Lung (tissue), 12 donors: ENCODE results near the gene TMEM19. TPM values are rescaled to one million over a fixed set of nuclear protein-coding genes. Genes with fewer than 3 reads are reported as not detected.

Experiments used
- ATAC-seq: fragments of 200-7000 bp; cut with Tn5 transposase; one replicate; pipeline ENCODE4 v1.9.1; 2020; ENCODE audit warnings: moderate number of reproducible peaks; ENCODE audit not compliant: insufficient read depth, low FRiP score
- DNase-seq, 3 donors: peaks; one replicate each; pipeline ENCODE4 v3.0.0-alpha.2; 2013 to 2017
- H3K27ac ChIP-seq, 2 donors: one replicate each; pipeline ENCODE4 v1.5.1; 2013; ENCODE audit warnings: mild to moderate bottlenecking in 2 of 2, moderate library complexity in 2 of 2, control low read depth in 1 of 2, inconsistent platforms in 1 of 2, low read depth in 1 of 2, low read length in 1 of 2
- H3K27me3 ChIP-seq, 3 donors: one replicate each; pipeline ENCODE4 v1.5.1; 2013; ENCODE audit warnings: low read length in 2 of 3; ENCODE audit not compliant: control insufficient read depth in 3 of 3, insufficient read depth in 3 of 3
- H3K36me3 ChIP-seq, 4 donors: one replicate each; pipeline ENCODE4 v1.5.1; 2013; ENCODE audit warnings: low read length in 4 of 4, mild to moderate bottlenecking in 1 of 4, moderate library complexity in 1 of 4; ENCODE audit not compliant: control insufficient read depth in 4 of 4, insufficient read depth in 4 of 4
- H3K4me1 ChIP-seq, 5 donors: one replicate each; pipeline ENCODE4 v1.5.1; 2013; ENCODE audit warnings: low read length in 5 of 5, mild to moderate bottlenecking in 2 of 5, moderate library complexity in 1 of 5; ENCODE audit not compliant: control insufficient read depth in 5 of 5, insufficient read depth in 5 of 5
- H3K4me3 ChIP-seq: one replicate; pipeline ENCODE4 v1.5.1; 2013; ENCODE audit warnings: mild to moderate bottlenecking, control low read depth, moderate library complexity
- H3K9ac ChIP-seq, 2 donors: one replicate each; pipeline ENCODE4 v1.5.1; 2013; ENCODE audit warnings: low read length in 2 of 2, control low read depth in 1 of 2; ENCODE audit not compliant: insufficient read depth in 1 of 2
- H3K9me3 ChIP-seq, 4 donors: one replicate each; pipeline ENCODE4 v1.5.1; 2013; ENCODE audit warnings: low read length in 3 of 4, mild to moderate bottlenecking in 1 of 4, moderate library complexity in 1 of 4; ENCODE audit not compliant: control insufficient read depth in 4 of 4, insufficient read depth in 3 of 4
- WGBS, 2 donors: extraction: QIAGEN DNeasy Blood & Tissue Kit; methylation state at CpG; one replicate each; pipeline ENCODE4 v1.1.7; 2013; 5-methylcytosine and 5-hydroxymethylcytosine counted together
- polyA plus RNA-seq, 2 donors: library from polyadenylated mRNA; stranded (reverse); fragments of 200-250 nt; gene quantifications; one replicate each; pipeline ENCODE4 v1.2.1, GENCODE V29; 2013
- total RNA-seq, 2 donors: library from RNA; depleted of rRNA in 1 of 2; stranded (reverse); fragments of >200 nt in 1 of 2; gene quantifications; one replicate each; pipeline ENCODE4 v1.2.1, GENCODE V29; 2014 to 2021
- TF ChIP-seq, protein P1 (sequence below): IDR thresholded peaks from 2 replicates; pipeline ENCODE4 v1.5.1; 2012; ENCODE audit warnings: mild to moderate bottlenecking; ENCODE audit errors: control extremely low read depth, extremely low read depth
- donor health status: control.
- donor health status: control.
- donor health status: Bipolar disorder and iron deficiency.
- donor health status: healthy.
- donor health status: DM: yes; HTN: yes; CAD: no.

The TMEM19 gene
- total and polyA plus RNA-seq, 4 donors = 8.9 to 25.2 (median 13.4) TPM

DNA sequence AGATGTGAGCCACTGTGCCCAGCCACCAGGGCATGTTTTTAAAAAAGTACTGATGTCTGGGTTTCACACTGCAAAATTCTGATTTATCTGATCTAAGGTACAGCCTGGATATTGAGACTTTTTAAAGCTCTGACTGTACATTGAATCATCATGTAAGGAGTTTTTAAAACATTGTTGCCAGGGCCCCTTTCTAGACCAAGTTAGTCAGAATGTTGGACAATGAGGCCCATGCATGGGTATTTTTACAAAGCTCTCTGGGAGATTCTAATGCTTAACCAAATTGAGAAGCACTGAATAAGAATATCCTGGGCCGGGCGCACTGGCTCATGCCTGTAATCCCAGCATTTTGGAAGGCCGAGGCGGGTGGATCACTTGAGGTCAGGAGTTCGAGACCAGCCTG lies 16.7 kb downstream of the TMEM19 start:
- Histone ChIP-seq H3K9me3 (no peaks in the 10 kb centered on the region), H3K27ac (no peak overlapping the region), H3K4me1 (no peaks in the 10 kb centered on the region), H3K9ac (no peak overlapping the region), H3K36me3 (peaks cover 7 to 23% (median 17%) of the 10 kb centered on the region in 4 donors), H3K27me3 (no peaks in the 10 kb centered on the region), H3K4me3 (no peak overlapping the region)
- ATAC-seq = no peak
- 97 to 100% methylated on average over 5 of the region's 5 CpGs for WGBS, 2 donors
- TF ChIP-seq, protein P1, sequence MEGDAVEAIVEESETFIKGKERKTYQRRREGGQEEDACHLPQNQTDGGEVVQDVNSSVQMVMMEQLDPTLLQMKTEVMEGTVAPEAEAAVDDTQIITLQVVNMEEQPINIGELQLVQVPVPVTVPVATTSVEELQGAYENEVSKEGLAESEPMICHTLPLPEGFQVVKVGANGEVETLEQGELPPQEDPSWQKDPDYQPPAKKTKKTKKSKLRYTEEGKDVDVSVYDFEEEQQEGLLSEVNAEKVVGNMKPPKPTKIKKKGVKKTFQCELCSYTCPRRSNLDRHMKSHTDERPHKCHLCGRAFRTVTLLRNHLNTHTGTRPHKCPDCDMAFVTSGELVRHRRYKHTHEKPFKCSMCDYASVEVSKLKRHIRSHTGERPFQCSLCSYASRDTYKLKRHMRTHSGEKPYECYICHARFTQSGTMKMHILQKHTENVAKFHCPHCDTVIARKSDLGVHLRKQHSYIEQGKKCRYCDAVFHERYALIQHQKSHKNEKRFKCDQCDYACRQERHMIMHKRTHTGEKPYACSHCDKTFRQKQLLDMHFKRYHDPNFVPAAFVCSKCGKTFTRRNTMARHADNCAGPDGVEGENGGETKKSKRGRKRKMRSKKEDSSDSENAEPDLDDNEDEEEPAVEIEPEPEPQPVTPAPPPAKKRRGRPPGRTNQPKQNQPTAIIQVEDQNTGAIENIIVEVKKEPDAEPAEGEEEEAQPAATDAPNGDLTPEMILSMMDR = no peak
- DNase-seq = no peak

DNA sequence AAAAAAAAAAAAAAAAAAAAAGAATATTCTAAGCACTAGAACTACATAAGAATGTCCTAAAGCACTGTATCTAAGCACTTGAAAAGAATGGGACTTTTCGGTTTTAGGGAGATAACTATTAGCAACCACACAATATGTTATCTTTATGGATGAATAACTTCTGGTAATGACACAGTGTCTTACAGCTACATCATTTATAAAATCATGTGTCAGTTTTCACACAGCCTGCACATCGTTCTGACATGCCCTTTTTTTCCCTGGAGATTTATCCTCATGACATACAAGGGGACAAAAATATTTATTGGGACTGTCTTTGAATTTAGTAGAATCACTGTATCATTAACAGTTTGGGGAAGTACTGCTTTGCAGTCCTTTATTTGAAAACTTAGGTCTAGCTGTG lies 17.3 kb downstream of the TMEM19 start:
- Histone ChIP-seq H3K4me1 (peaks cover 0 to 2% (median 0%) of the 10 kb centered on the region in 5 donors), H3K9me3 (no peaks in the 10 kb centered on the region), H3K36me3 (peaks cover 9 to 23% (median 13%) of the 10 kb centered on the region in 4 donors), H3K27me3 (no peaks in the 10 kb centered on the region), H3K9ac (no peak overlapping the region), H3K27ac (no peak overlapping the region), H3K4me3 (no peak overlapping the region)
- TF ChIP-seq, protein P1 = no peak
- 86 to 87% methylated on average over 2 of the region's 2 CpGs for WGBS, 2 donors
- DNase-seq = no peak
- ATAC-seq = no peak

DNA sequence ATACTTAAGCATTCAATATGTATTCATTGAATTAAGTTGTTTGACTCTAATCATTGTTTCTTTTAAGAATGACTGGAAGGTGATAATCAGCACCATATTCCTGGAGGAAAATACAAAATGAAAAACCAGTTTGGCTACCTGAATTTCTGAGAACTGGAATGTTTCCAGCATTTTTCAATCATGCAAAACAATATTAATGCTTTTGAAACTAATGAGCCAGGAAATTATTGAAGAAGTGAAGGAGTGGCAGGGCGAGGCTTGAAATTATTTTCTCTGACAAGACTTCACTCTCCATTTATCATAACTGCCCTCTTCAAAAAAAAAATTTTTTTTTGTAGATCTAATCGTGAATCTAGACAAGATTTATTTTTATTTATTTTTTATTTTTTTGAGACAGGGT lies 19.0 kb downstream of the TMEM19 start:
- Histone ChIP-seq H3K27ac (no peak overlapping the region), H3K36me3 (peaks cover 0 to 10% (median 5%) of the 10 kb centered on the region in 4 donors), H3K9ac (no peak overlapping the region), H3K4me1 (peaks cover 0 to 2% (median 0%) of the 10 kb centered on the region in 5 donors), H3K4me3 (no peak overlapping the region), H3K27me3 (no peaks in the 10 kb centered on the region), H3K9me3 (no peaks in the 10 kb centered on the region)
- TF ChIP-seq, protein P1 = no peak
- ATAC-seq (no peak), DNase-seq (no peak)
- 81 to 92% methylated on average over 2 of the region's 2 CpGs for WGBS, 2 donors

DNA sequence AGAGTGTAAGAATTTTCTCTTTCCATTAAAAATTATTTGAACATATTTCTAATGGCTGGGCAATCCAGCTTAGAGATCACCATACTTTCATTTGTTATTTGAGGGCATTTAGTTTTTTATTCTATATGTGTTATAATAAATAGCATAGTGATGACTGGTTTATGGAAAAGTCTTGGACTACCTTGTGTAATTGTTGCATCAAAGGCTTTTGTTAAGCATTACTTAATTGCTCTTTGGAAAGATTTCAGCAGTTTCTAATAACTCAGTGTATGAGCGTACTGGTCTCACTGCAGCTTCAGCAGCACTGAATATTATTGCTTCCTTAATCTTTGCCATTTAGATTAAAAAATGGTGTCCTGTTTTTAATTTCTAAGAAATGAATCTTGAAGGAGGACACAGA lies 22.8 kb downstream of the TMEM19 start:
- DNase-seq = no peak
- Histone ChIP-seq H3K36me3 (peaks cover 0 to 3% (median under 1%) of the 10 kb centered on the region in 4 donors), H3K27ac (no peak overlapping the region), H3K4me3 (no peak overlapping the region), H3K4me1 (peaks cover 0 to 2% (median 0%) of the 10 kb centered on the region in 5 donors), H3K9ac (no peak overlapping the region), H3K27me3 (no peaks in the 10 kb centered on the region), H3K9me3 (peaks cover 0 to 4% (median 0%) of the 10 kb centered on the region in 4 donors)
- no peak for ATAC-seq
- WGBS, 2 donors = 99 to 100% methylated on average over 1 of the region's 1 CpG
- TF ChIP-seq, protein P1 = no peak
